Activated CD4-positive, alpha-beta T cell treated with anti-CD3 and anti-CD28 coated beads, Interleukin-2, amount 10 ng/mL, durations not matched to agents 24 days and 14 days (primary cell): ENCODE results near the gene ACACB. TPM values are rescaled to one million over a fixed set of nuclear protein-coding genes. Genes with fewer than 3 reads are reported as not detected.

Experiments
- DNase-seq: peaks from one replicate; pipeline ENCODE4 v3.0.0; 2022
- H3K27ac Mint-ChIP-seq: one replicate; pipeline ENCODE4 v1.8.0; 2022; ENCODE audit warnings: mild to moderate bottlenecking, mixed read lengths
- H3K27me3 Mint-ChIP-seq: one replicate; pipeline ENCODE4 v1.8.0; 2022; ENCODE audit warnings: mixed read lengths
- H3K36me3 Mint-ChIP-seq: one replicate; pipeline ENCODE4 v1.8.0; 2022; ENCODE audit warnings: low read depth, mild to moderate bottlenecking, mixed read lengths
- H3K4me1 Mint-ChIP-seq: one replicate; pipeline ENCODE4 v1.8.0; 2021; ENCODE audit warnings: mixed read lengths
- H3K4me3 Mint-ChIP-seq: one replicate; pipeline ENCODE4 v1.8.0; 2022; ENCODE audit warnings: mild to moderate bottlenecking, moderate library complexity, mixed read lengths
- H3K9me3 Mint-ChIP-seq: one replicate; pipeline ENCODE4 v1.8.0; 2021; ENCODE audit warnings: mixed read lengths
- intact Hi-C: fragments of 100-400 bp; cut with micrococcal nuclease; formaldehyde crosslinking; loops from one replicate; pipeline ENCODE4 v1.15.1; 2023
- total RNA-seq: library from RNA; stranded (reverse); gene quantifications from 2 replicates; pipeline ENCODE4 v1.2.3, GENCODE V29; 2022

ACACB gene
- total RNA-seq, 1 donor from 2014 or later: 5.8 TPM

DNA sequence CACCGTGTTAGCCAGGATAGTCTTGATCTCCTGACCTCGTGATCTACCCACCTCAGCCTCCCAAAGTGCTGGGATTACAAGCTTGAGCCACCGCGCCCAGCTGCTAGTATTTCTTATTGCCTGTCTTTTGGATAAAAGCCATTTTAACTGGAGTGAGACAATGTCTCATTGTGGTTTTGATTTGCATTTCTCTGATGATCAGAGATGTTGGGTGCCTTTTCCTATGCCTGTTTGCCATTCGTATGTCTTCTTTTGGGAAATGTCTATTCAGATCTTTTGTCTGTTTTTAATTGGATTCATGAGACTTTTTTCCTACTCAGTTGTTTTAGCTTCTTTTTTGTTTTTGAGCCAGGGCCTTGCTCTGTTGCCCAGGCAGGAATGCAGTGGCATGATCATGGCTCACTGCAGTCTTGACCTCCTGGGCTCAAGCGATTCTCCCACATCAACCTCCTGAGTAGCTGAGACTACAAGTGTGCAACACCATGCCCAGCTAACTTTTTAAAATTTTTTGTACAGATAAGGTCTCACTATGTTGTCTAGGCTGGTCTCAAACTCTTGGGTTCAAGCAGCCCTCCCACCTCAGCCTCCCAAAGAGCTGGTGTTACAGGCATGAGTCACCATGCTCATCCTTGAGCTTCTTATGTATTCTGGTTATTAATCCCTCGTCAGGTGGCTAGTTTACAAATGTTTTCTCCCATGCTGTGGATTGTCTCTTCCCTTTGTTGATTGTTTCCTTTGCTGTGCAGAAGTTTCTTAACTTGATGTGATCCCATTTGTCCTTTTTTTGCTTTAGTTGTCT, 65.9 kb downstream of the ACACB start:
- intact Hi-C loops: no loop called here
- Mint-ChIP-seq H3K4me1 (no peaks in the 10 kb centered on the region), H3K36me3 (no peaks in the 10 kb centered on the region), H3K4me3 (no peak overlapping the region), H3K9me3 (no peaks in the 10 kb centered on the region), H3K27me3 (no peaks in the 10 kb centered on the region), H3K27ac (no peak overlapping the region)
- DNase-seq: no peak

DNA sequence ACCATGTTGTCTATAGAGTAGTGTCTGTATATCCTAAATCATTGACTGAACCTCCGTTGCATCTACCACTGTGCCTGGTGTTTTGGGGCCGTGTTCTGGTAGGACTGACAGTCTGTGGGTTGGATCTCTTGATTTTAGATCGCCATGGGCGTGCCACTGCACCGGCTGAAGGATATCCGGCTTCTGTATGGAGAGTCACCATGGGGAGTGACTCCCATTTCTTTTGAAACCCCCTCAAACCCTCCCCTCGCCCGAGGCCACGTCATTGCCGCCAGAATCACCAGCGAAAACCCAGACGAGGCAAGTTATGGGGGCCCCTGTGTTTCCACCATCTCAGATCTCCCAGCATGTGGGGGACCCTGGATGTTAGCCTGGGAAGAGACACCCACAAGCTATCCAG, 69.1 kb downstream of the ACACB start:
- H3K27ac Mint-ChIP-seq: no peak overlapping the region
- H3K36me3 Mint-ChIP-seq: no peaks in the 10 kb centered on the region
- no peaks in the 10 kb centered on the region for H3K4me1 Mint-ChIP-seq
- H3K27me3 Mint-ChIP-seq: no peaks in the 10 kb centered on the region
- no peak for DNase-seq
- H3K9me3 Mint-ChIP-seq: no peaks in the 10 kb centered on the region
- H3K4me3 Mint-ChIP-seq: no peak overlapping the region
- intact Hi-C loops: no loop called here

DNA sequence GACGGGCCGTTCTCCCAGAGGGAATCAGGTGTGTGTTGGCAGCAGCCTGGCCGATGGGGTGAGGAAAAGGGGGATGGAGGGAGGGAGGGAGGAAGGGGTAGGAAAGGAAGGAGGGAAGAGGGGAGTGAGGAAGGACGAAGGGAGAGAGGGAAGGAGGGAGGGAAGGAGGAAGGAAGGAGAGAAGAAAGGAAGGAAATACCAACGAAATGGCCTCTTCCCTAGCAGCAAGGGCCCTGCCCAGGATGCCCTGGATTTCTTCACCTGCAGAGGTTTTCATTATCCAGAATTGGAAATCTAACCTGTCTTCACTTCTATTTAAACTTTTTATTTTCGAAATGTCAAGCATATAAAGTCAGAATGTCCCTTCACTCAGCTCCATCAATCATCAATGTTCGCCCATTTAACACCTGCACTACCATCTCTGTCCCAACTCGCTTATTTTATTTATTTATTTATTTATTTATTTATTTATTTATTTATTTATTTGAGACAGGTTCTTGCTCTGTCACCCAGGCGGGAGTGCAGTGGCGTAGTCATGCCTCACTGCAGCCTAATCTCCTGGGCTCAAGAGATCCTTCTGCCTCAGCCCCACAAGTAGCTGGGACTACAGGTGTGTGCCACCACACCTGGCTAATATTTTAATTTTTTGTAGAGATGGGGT, 70.7 kb downstream of the ACACB start:
- no peaks in the 10 kb centered on the region for H3K36me3 Mint-ChIP-seq
- no peaks in the 10 kb centered on the region for H3K9me3 Mint-ChIP-seq
- no peak overlapping the region for H3K27ac Mint-ChIP-seq
- H3K4me1 Mint-ChIP-seq: no peaks in the 10 kb centered on the region
- intact Hi-C loops: no loop called here
- no peaks in the 10 kb centered on the region for H3K27me3 Mint-ChIP-seq
- no peak overlapping the region for H3K4me3 Mint-ChIP-seq
- no peak for DNase-seq

DNA sequence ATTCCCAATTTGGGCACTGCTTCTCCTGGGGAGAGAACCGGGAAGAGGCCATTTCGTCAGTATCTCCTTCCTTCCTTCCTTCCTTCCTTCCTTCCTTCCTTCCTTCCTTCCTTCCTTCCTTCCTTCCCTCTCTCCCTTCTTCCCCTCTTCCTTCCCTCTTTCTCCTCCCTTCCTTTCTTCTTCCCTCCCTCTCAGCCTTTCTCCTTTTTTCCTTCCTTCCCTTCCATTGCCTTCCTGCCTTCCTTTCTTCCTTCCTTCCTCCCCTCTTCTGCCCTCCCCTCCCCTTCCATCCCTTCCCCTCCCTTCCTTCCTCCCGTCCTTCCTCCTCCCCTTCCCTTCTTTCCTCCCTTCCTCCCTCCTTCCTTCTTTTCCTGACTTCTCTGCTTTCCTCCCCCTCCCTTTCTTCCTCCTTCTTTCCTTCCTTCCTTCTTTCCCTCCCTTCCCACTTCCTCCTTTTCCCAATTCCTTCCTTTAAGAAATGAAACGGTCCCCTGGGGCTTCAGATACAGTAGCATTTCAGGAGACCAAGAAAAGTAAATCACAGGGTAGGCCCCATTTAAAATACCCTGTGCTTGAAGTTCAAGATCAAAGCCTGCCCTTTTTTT, 71.8 kb downstream of the ACACB start:
- no peak overlapping the region for H3K27ac Mint-ChIP-seq
- no peak for DNase-seq
- H3K9me3 Mint-ChIP-seq: no peaks in the 10 kb centered on the region
- intact Hi-C loops: no loop called here
- no peak overlapping the region for H3K4me3 Mint-ChIP-seq
- H3K27me3 Mint-ChIP-seq: no peaks in the 10 kb centered on the region
- H3K4me1 Mint-ChIP-seq: no peaks in the 10 kb centered on the region
- H3K36me3 Mint-ChIP-seq: no peaks in the 10 kb centered on the region

DNA sequence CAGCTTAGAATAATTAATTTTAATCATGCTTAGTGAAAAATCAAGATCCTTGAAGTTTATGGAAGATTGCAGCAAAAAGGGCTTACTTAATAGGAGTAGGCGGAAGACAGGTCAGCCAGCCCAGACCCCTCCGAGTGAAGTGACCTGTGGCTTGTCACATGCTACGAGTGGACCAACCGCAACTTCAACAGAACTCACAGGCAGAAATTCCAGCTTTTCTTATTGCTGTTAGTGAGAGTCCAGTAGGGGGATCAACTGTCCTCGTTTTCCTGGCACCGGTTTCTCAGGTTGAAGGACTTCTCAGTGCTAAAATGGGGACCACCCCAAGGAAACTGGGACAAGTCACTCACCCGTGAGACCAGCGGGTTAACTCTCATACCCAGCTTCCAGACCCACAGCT, 72.9 kb downstream of the ACACB start:
- H3K36me3 Mint-ChIP-seq: no peaks in the 10 kb centered on the region
- no peaks in the 10 kb centered on the region for H3K9me3 Mint-ChIP-seq
- no peak overlapping the region for H3K4me3 Mint-ChIP-seq
- H3K27me3 Mint-ChIP-seq: no peaks in the 10 kb centered on the region
- H3K4me1 Mint-ChIP-seq: no peaks in the 10 kb centered on the region
- no peak overlapping the region for H3K27ac Mint-ChIP-seq
- DNase-seq: no peak
- intact Hi-C loops: no loop called here

DNA sequence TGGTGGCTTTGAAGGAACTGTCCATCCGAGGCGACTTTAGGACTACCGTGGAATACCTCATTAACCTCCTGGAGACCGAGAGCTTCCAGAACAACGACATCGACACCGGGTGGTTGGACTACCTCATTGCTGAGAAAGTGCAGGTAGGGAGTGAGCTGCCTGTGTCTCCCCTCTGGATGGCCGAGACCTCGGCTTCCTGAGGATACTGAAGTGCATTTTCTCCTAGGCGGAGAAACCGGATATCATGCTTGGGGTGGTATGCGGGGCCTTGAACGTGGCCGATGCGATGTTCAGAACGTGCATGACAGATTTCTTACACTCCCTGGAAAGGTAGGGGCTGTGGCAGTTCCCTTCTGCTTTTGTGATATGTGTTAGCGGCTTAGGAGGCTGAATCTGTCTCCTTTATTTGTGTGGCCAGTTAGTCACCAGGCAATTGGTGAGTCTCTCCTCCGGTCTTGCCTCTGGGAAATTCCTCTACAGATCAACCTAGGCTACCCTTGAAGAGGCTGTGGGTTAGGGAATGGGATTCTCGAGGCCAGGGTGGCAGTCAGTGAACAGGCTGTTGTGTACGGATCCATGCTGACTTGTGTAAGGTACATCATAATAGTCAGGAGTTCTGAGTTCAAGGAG, 75.3 kb downstream of the ACACB start:
- H3K36me3 Mint-ChIP-seq: peaks cover 5% of the 10 kb centered on the region
- no peaks in the 10 kb centered on the region for H3K27me3 Mint-ChIP-seq
- intact Hi-C loops: no loop called here
- no peak overlapping the region for H3K27ac Mint-ChIP-seq
- H3K4me3 Mint-ChIP-seq: no peak overlapping the region
- no peaks in the 10 kb centered on the region for H3K9me3 Mint-ChIP-seq
- no peak for DNase-seq
- no peaks in the 10 kb centered on the region for H3K4me1 Mint-ChIP-seq

DNA sequence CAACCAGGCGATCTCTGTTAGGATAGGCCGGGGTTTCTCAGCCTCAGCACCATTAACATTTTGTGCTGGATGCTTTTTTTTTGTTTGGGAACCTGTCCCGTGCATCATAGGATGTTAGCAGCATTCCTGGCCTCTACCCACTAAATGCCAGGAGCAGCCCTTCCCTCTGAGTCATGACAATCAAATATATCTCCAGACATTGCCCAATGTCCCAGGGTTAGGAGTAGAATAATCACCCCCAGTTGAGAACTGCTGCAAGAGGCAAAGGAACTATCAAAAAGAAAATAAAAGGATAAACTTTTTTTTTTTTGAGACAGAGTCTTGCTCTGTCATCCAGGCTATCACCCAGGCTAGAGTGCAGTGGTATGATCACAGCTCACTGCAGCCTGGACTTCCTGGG, 76.0 kb downstream of the ACACB start:
- no peak for DNase-seq
- H3K36me3 Mint-ChIP-seq: peaks cover 5% of the 10 kb centered on the region
- no peak overlapping the region for H3K4me3 Mint-ChIP-seq
- intact Hi-C loops: no loop called here
- no peaks in the 10 kb centered on the region for H3K4me1 Mint-ChIP-seq
- H3K27ac Mint-ChIP-seq: no peak overlapping the region
- H3K27me3 Mint-ChIP-seq: no peaks in the 10 kb centered on the region
- H3K9me3 Mint-ChIP-seq: no peaks in the 10 kb centered on the region

DNA sequence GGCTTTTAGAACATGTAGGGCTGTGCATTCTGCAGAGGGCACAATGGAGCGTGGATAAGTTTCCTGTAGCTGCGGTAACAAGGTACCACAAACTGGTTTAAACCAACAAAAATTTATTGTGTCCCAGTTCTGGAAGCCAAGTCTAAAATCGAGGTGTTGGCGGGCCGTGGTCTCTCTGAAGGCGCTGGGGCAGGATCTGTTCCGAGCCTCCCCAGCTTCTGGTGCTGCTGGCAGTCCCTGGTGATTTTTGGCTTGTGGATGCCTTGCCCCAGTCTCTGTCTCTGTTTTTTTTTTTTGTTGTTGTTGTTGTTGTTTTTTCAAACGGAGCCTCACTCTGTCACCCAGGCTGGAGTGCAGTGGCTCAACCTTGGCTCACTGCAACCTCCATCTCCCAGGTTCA, 77.5 kb downstream of the ACACB start:
- H3K36me3 Mint-ChIP-seq: peaks cover 5% of the 10 kb centered on the region
- no peak overlapping the region for H3K27ac Mint-ChIP-seq
- no peaks in the 10 kb centered on the region for H3K4me1 Mint-ChIP-seq
- no peaks in the 10 kb centered on the region for H3K27me3 Mint-ChIP-seq
- DNase-seq: no peak
- H3K4me3 Mint-ChIP-seq: no peak overlapping the region
- H3K9me3 Mint-ChIP-seq: no peaks in the 10 kb centered on the region
- intact Hi-C loops: no loop called here

DNA sequence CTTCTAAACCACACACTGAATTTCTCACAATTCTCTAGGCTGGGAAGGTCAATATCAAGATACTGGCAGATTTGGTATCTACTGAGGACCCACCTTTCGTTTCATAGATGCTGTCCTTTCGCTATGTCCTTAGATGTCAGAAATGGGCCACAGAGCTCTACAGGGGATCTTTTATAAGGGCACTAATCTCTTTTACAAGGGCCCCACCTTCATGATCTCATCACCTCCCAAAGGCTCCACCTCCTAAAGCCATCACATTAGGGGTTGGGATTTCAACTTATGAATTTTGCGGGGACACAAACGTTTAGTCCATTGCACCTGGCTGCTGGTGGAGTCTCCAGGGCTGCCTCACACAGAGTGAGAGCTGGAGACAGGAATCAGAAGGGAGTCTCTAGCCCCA, 79.9 kb downstream of the ACACB start:
- DNase-seq: no peak
- intact Hi-C loops: no loop called here
- Mint-ChIP-seq H3K27me3 (no peaks in the 10 kb centered on the region), H3K27ac (no peak overlapping the region), H3K36me3 (peaks cover 5% of the 10 kb centered on the region), H3K9me3 (no peaks in the 10 kb centered on the region), H3K4me1 (no peaks in the 10 kb centered on the region), H3K4me3 (no peak overlapping the region)

DNA sequence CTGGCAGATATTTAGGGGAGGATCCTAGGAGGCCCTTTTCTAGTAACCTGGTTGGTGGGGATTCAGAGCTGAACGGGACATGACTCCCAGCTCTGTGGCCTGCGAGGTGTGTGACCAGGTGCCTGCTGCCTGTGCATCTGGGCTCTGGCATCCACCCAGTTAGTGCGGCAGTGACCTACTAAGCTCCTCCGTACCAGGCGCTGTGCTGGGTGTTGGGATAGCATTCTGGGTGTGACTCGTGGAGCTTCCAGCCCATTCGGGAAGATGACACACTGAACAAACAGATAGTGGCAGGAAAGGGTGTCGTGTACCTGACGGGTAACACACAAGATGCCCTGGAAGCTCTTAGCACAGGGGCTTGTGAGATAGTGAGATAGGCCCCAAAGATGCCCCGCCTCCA, 80.9 kb downstream of the ACACB start:
- H3K4me1 Mint-ChIP-seq: no peaks in the 10 kb centered on the region
- no peaks in the 10 kb centered on the region for H3K9me3 Mint-ChIP-seq
- intact Hi-C loops: no loop called here
- H3K4me3 Mint-ChIP-seq: no peak overlapping the region
- no peak for DNase-seq
- H3K36me3 Mint-ChIP-seq: peaks cover 5% of the 10 kb centered on the region
- H3K27ac Mint-ChIP-seq: no peak overlapping the region
- no peaks in the 10 kb centered on the region for H3K27me3 Mint-ChIP-seq

DNA sequence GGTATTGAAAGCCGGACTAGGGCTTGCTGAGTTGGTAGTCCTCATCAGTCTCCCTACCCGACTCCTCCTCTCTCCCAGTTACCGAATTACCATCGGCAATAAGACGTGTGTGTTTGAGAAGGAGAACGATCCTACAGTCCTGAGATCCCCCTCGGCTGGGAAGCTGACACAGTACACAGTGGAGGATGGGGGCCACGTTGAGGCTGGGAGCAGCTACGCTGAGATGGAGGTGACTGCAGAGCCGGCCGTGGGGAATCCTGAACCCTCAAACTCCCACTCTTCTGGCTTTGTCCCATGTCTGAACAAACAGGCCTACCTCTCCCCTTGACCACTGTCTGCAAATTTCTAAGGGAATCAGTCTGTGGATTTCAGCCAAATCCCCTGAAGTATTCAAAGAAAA, 82.9 kb downstream of the ACACB start:
- no peak overlapping the region for H3K4me3 Mint-ChIP-seq
- no peaks in the 10 kb centered on the region for H3K9me3 Mint-ChIP-seq
- H3K4me1 Mint-ChIP-seq: no peaks in the 10 kb centered on the region
- intact Hi-C loops: no loop called here
- DNase-seq: no peak
- H3K27ac Mint-ChIP-seq: no peak overlapping the region
- H3K27me3 Mint-ChIP-seq: no peaks in the 10 kb centered on the region
- H3K36me3 Mint-ChIP-seq: peaks cover 8% of the 10 kb centered on the region

DNA sequence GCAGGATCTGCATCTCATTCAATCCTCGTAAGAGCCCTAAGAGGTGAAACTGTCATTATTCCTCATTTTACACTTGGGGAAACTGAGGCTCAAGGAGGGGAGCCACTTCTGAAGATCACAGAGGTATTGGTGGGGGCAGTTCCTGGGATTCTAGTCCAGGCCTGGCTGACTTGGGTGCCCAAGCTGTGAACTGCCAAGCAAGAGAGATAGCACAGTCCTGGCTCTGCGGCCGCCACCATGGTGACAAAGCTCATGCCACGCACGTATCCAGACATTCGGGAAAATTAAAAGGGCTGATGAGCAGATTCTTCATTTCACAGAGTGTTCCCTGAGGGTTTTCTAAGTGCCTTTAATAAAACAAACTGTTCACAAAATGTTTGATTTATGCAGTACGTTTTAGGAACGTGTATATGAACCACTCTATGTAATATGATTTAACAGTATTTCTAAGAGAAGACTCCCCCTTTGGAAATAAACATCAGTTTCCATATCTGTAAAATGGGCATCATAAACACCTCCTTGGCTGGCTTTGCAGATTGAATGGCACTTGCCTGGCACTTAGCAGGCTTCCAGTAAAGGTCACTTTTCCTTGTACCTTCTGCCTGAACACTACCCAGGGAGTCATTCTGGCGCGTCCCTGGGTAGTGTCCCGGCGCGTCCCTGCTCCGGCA, 84.6 kb downstream of the ACACB start:
- Mint-ChIP-seq H3K27me3 (no peaks in the 10 kb centered on the region), H3K27ac (no peak overlapping the region), H3K4me3 (no peak overlapping the region)

DNA sequence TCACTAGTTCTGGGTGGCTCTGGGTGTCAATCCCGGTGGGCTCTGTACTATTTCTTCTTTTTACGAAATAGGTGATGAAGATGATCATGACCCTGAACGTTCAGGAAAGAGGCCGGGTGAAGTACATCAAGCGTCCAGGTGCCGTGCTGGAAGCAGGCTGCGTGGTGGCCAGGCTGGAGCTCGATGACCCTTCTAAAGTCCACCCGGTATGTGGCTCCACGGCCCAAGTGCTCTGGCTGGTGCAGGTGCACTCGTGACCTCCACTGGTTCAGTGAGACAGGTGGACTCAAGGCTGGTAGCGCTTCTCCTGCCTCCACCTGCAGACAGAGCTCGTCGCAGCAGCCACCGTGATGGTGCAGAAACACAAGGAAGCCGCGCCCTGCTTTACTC, 85.1 kb downstream of the ACACB start:
- H3K36me3 Mint-ChIP-seq: peaks cover 3% of the 10 kb centered on the region
- intact Hi-C loops: no loop called here
- H3K9me3 Mint-ChIP-seq: no peaks in the 10 kb centered on the region
- no peaks in the 10 kb centered on the region for H3K4me1 Mint-ChIP-seq
- DNase-seq: no peak
- no peak overlapping the region for H3K27ac Mint-ChIP-seq
- H3K27me3 Mint-ChIP-seq: no peaks in the 10 kb centered on the region
- H3K4me3 Mint-ChIP-seq: no peak overlapping the region

More for the DNA sequence above, 84.6 kb downstream of the ACACB start:
- H3K36me3 Mint-ChIP-seq: peaks cover 3% of the 10 kb centered on the region
- H3K9me3 Mint-ChIP-seq: no peaks in the 10 kb centered on the region
- DNase-seq: no peak
- intact Hi-C loops: no loop called here
- no peaks in the 10 kb centered on the region for H3K4me1 Mint-ChIP-seq

DNA sequence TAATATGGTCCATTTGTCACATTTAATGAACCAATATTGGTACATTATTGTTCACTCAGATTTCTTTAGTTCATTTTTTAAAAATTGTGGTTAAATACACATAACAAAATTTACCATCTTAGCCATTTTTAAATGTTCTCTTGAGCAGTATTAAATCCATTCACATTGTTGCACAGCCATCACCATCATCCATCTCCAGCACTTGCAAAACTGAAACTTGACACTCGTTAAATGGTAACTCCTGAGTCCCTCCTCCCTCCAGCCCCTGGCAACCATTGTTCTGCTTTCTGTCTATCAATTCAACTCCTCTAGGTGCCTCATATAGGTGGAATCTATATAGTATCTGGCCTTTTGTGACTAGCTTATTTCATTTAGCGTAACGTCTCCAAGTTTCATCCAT, 86.4 kb downstream of the ACACB start:
- DNase-seq: no peak
- intact Hi-C loops: no loop called here
- no peak overlapping the region for H3K27ac Mint-ChIP-seq
- H3K4me1 Mint-ChIP-seq: no peaks in the 10 kb centered on the region
- no peaks in the 10 kb centered on the region for H3K27me3 Mint-ChIP-seq
- no peak overlapping the region for H3K4me3 Mint-ChIP-seq
- no peaks in the 10 kb centered on the region for H3K9me3 Mint-ChIP-seq
- peaks cover 3% of the 10 kb centered on the region for H3K36me3 Mint-ChIP-seq
